Stimulated activated CD4-positive, alpha-beta T cell treated with anti-CD3 and anti-CD28 coated beads, Interleukin-15, amount 100 ng/mL, for 24 hours (primary cell): ENCODE data around the gene GLYAT.

Source experiments
- DNase-seq: peaks from one replicate; pipeline ENCODE4 v3.0.0-alpha.2; 2020

Gene GLYAT

GRCh38 chr11:58676563-58677135 is 55.1 kb downstream of the GLYAT start:
- DNase-seq = no peak

- DNase-seq = peak; percentile 86
Observed at GRCh38 chr11:58675334-58676155, 56.2 kb downstream of the GLYAT start.

GRCh38 chr11:58674609-58675008 is 57.1 kb downstream of the GLYAT start:
- DNase-seq = no peak

- no peak for DNase-seq
Observed at GRCh38 chr11:58671983-58672633, 59.6 kb downstream of the GLYAT start.

GRCh38 chr11:58659910-58660570 is 71.7 kb downstream of the GLYAT start:
- no peak for DNase-seq

GRCh38 chr11:58659404-58659803 is 72.3 kb downstream of the GLYAT start:
- no peak for DNase-seq
